ENCODE measurements around the gene CSTPP1.
"Not testable (repeated sequence)": the region's sequence is repeated elsewhere in the genome, so short reads cannot be mapped to it uniquely, and the experiment has no call there.

CSTPP1 gene

DNA sequence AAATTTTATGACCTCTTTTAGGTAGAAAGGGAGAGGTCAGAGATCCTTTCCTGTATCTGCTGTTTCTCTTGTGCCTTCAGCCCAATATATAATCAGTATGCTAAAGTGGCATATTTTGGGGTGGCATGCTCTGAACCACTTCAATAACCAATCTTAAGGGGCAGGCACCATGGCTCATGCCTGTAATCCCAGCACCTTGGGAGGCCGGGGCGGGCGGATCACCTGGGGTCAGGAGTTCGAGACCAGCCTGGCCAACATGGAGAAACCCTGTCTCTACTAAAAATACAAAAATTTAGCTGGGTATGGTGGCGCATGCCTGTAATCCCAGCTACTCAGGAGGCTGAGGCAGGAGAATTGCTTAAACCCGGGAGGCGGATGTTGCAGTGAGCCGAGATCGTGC, 261.6 kb downstream of the CSTPP1 start:
- not testable (repeated sequence) for DNase-seq (ENCODE audit: low read depth in 1 of 2, low spot score in 1 of 2)

DNA sequence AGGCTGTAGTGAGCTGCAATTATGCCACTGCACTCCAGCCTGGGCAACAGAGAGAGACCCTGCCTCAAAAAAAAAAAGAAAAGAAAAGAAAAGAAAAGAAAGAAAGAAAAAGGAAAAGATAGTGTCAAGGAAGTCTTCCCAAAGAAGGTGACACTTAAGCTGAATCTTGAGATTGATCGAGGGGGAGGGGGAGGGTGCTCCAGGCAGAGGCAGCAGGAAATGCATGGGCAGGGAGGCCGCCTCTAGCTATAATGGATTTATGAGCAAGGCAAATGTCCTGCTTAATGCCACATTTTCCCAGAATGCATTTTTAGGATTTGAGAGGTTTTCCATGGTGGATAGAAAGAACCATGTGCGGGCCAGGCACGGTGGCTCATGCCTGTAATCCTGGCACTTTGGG, 264.5 kb downstream of the CSTPP1 start:
- no peak for DNase-seq (ENCODE audit: low read depth in 1 of 2, low spot score in 1 of 2)

DNA sequence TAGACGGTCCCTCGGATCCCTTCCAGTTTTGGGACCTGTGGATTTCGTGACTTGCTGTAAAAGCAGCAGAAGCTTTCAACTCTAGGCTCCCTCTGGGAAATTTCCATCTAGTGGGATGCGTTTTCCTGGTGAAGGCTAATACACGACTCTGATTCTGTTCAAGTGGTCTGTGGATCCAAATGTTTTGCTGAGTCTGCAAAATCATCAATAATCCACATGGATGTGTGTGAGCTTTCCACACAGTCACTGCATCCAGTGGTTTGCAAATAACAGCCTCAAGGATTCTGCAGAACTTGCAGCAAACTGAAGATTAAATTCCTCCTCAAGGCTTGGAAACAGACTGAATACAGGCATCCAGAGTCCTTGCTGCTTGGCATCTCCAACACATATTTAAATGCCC, 266.0 kb downstream of the CSTPP1 start:
- DNase-seq (ENCODE audit: low read depth in 1 of 2, low spot score in 1 of 2), result no peak

DNA sequence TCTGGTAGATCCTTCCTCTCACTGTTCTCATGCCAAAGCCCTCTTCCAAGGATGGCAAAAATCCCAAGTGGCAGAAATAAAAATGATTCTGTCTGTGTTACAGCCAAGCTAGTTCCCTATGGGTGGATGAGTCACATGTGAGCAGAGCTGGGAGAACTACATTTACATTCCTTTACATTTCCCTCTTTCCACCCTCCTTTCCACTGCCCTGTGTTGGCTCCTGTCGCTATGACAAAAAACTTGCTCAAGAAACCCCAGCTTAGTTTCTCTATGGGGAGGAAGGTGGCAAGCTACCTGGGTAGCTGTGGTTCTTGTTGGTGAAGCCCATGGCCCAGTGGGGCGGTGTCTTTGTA, 268.1 kb downstream of the CSTPP1 start:
- DNase-seq (ENCODE audit: low read depth in 1 of 2, low spot score in 1 of 2), result no peak

DNA sequence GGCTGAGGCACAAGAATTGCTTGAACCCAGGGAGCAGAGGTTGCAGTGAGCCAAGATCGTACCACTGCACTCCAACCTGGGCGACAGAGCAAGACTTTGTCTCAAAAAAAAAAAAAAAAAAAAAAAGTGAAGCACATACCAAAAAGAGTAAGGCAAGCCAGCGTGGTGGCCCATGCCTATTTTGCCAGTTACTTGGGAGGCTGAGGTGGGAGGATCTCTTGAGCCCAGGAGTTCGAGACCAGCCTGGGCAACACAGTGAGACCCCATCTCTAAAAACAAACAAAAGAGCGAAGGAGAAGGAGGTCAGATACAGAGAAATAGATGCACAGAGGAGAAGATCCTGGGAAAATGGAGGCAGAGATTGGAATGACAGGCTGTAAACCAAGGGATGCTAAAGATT, 270.0 kb downstream of the CSTPP1 start:
- not testable (repeated sequence) for DNase-seq (ENCODE audit: low read depth in 1 of 2, low spot score in 1 of 2)

DNA sequence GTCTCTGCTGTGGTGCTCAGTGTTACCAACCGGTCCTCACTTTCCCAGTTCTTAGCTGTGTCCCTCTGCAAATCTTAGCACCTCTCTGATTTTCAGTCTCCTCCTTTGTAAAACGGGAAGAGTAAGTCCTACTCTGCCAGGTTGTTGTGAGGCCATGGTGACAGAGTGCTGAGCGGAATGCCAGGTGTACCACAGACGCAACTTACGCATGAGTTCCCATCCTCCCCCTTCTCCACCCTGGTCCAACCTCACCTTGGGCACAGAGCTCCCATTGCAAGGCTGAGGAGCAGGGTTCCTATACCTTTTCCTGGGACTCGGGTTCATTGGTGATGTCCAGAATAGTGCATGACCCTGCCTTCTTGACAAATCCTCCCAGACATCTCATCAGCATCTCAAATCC, 270.9 kb downstream of the CSTPP1 start:
- DNase-seq (ENCODE audit: low read depth in 1 of 2, low spot score in 1 of 2), result no peak

DNA sequence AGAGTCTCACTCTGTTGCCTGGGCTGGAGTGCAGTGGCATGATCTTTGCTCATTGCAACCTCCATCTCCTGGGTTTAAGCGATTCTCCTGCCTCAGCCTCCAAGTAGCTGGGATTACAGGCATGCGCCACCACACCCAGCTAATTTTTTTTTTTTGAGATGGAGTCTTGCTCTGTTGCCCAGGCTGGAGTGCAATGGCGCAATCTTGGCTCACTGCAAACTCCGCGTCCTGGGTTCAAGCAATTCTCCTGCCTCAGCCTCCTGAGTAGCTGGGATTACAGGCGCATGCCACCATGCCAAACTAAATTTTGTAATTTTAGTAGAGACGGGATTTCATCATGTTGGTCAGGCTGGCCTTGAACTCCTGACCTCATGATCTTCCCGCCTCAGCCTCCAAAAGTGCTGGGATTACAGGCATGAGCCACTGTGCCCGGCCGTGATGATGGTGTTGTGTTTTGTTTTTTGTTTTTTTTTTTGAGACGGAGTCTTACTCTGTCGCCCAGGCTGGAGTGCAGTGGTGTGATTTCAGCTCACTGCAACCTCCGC, 271.5 kb downstream of the CSTPP1 start:
- not testable (repeated sequence) for DNase-seq (ENCODE audit: low read depth in 1 of 2, low spot score in 1 of 2)

DNA sequence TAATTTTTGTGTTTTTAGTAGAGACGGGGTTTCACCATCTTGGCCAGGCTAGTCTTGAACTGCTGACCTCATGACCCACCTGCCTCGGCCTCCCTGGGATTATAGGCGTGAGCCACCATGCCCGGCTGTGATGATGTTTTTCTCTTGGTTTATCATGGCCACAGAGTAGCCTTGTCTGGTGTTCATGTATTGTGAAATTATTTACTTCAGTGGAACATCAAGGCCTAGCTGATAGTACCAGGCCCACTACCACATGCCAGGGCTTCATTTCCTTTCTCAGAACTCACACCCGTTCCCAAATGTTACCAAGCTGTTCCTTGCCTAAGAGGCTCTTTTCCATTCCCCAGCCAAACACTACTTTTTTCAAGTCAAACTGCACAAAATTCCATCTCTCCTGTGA, 272.1 kb downstream of the CSTPP1 start:
- no peak for DNase-seq (ENCODE audit: low read depth in 1 of 2, low spot score in 1 of 2)
